Skin of body (tissue), 2 donors: ENCODE data around the gene SOST. TPM values are rescaled to one million over a fixed set of nuclear protein-coding genes. Genes with fewer than 3 reads are reported as not detected.

Experiments used
- DNase-seq: peaks from one replicate; lab custom pipeline; 2025; lab: John Stamatoyannopoulos, UW
- total RNA-seq: library from RNA; depleted of rRNA; stranded (reverse); fragments of >200 nt; gene quantifications from one replicate; pipeline ENCODE4 v1.2.3, GENCODE V29; 2014

SOST gene
- total RNA-seq, 1 donor from 2014 or later: 0.20 TPM

DNA sequence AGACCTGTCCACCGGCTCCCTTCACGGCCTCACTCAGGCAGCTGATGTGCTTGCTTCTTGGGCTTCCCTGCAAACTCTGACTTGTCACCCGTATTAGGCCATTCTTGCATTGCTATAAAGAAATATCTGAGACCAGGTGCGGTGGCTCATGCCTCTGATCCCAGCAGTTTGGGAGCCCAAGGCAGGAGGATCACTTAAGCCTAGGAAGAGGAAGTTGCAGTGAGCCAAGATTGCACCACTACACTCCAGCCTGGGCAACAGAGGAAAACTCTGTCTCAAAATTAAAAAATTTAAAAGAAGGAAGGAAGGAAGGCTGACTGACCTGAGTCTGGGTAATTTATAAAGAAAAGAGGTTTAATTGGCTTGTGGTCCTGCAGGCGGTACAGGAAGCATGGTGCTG, 17.0 kb downstream of the SOST start:
- no peak for DNase-seq

DNA sequence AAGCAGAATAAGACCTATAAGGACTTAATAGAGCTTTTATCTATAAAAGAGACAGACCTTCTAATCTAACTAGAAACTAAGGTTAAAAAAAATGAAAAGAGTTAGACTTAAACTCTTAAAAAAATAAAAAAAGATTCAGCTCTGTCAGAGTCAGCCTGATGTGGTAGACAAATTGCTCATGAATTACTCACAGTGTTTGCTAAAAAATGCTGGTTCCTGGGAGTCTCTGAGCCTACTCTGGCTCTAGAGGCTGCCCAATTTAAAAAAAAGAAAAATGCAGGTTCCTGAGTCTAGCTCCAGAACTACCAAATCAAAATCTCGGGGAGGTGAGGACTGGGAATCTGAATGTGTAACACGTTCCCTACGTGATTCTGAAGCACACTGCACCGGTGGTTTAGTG, 18.1 kb downstream of the SOST start:
- DNase-seq: no peak

DNA sequence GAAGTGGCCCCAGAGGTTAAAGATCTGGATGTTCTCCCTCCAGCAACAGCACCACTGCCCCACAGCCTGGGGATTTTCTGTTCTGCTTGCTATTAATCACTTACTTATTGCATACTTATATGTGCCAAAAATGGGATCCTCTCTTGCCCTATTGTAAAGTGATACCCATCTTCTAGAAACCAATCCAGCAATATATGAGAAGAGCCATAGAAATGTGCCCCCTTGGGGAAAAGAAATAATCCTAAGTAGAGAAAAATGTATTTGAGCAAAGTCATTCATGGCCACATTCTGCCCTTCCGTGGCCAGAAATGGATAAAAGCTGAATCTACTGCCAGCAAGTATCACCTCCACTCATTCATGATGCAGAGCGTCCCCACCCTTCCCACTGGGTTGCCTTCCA, 20.9 kb downstream of the SOST start:
- no peak for DNase-seq

DNA sequence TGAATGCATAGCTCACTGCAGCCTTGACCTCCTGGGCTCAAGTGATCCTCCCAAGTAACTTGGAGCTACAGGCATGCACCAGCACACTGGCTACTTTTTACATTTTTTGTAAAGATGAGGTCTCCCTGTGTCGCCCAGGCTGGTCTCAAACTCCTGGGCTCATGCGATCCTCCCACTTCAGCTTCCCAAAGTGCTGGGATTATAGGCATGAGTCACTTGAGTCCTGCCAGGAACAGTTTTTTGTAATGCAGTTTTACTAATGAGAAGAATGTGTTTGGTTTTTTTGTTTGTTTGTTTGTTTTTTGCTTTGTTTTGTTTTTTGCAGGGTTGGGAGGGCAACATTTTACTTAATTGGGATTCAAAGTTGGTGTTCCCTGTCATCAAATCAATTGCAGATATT, 22.2 kb downstream of the SOST start:
- DNase-seq: no peak

DNA sequence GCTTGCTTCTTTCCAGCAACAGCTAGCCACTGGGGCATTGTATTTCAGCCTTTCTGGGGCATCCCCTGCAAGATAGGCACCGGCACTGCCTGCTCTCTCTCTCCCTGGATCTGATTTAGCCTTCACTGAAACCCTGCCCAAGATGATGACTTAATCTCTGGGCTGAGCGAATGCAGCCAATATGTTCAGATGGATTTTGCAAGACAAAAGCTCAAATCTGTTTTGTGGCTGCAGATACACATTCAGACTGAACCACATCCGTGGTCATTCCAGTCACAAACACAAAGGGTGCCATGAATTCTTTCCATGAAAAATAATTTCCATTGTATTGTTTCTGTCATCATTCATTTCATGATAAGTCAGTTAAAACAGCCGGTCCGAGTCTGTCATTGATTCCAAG, 24.2 kb downstream of the SOST start:
- DNase-seq: peak; percentile 88

DNA sequence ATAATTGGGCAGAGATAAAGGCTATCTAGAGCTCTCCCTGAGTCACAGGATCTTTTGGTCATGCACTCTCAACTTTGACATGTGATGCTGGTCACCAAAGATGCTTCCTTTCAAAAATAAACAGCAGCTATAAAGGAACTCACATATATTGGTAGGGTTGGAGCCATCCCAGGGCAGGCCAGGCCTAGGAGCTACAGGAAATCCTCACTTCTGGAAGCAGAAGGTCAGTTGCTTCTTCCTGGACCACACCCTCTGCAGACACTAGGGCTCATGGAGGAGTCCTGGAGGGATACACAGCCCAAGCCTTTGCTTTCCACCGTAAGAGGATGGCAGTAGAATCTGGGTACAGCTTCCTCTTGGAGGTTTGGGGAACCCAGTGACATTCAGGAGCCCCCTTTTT, 24.6 kb downstream of the SOST start:
- DNase-seq: no peak

DNA sequence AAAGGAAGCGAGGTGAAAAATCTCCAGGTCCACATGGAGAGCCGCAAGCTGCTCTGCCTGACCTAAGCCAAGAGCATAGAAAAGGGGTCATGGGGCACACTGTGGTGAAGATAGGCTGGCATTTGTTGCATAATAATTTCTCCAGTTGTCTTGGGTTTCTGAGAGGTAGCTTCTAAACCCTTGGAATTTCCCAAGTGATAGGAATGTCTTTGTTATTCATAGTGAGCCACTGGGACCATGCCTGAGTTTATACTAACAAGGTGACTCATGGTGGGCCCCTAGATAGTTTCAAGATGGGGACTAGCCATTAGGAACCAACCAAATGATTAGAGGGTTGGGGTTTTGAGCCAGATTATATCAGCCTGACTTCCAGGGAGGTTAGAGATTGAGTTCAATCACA, 25.6 kb downstream of the SOST start:
- DNase-seq: no peak

DNA sequence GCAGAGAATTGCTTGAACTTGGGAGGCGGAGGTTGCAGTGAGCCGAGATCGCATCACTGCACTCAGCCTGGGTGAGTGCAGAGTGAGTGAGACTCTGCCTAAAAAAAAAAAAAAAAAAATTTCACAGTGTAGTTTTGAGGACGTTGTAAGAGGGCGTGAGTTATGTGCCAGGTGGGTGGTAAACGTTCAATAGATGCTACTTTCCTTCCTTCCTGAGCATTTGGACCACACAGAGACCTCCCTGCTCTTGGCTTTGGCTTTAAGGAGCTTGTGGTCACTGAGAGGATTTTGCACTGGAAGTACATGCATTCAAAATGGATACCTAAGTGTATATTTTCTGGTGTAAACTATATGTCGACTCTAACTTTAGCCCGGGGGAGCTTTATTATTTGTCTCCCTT, 30.5 kb downstream of the SOST start:
- no peak for DNase-seq

DNA sequence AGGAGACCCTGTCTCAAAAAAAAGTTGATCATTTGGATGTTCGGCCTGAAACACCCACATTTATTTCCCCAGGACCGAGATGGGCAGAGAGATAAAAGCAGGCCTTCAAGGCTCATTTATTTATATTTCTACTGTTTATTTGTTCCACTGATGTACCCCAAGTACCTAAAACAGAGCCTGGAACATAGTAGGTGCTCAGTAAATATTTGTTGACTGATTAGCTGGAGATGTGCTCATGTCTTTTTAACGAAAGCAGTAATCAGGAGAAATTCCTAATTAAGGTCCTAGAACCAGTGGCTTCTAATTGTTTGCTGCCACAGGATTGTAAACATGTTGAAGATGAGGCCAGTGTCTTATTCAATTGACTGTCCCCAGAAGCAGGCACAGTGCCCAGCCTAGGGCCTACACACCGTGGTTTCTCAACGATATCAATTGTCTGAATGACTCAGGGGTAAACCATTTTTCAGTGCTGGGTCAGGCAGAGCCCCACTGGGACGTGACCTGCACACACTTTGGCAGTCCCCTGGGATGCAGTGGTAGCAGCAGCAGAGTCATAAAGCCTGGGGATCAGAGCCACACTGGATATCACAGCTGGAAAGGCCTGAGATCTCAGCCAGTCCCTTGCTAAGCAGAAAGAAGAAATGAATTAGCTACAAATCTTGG, 34.8 kb downstream of the SOST start:
- no peak for DNase-seq

DNA sequence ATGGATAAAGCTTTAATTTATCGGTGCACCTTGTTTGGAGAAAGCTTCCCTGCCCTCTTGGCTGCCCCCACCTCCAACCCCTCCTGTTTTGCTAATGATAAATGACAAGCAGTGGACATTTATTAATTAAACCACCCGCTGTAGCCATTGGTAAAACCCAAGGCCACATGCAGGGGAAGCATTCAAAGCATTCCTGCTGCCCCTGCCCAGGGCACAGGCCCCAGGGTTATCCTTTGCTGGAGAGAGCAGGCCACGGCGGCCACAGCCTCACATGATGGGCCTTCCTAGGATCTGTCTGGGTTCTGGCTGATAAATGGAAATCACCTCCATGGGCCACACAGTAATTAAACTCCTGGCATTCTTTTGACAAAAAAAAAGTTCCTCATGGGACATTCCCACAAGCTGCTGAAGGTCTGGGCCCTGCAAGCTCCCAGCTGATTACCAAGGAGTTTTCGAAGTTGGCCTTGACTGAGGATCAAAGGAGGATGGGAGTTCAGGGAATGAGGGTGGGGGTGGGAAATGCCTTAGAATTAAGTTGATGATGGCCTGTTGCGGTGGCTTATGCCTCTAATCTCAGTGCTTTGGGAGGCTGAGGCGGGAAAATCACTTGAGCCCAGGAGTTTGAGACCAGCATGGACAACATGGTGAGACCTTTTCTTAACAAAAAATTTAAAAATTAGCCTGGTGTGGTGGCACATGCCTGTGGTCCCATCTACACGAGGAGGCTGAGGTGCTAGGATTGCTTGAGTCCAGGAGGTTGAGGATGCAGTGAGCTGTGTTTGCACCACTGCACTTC, 35.5 kb downstream of the SOST start:
- DNase-seq: no peak

DNA sequence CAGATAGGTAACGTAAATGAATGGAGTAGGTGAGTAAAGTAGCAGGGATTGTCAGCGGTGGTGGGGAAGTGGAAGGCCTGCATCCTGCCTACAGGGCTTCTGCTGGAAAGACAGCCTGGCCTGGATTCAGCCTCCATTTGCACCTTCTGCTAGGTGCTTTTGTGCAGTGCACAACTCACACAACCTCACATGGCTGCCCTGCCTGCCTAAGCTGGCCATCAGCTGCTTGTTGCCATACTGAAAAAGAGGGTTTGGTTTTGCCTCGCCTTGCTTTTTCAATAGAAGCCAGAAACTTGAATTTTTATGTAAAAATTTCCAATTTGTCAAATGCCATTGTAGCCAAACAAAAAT, 36.3 kb downstream of the SOST start:
- no peak for DNase-seq

DNA sequence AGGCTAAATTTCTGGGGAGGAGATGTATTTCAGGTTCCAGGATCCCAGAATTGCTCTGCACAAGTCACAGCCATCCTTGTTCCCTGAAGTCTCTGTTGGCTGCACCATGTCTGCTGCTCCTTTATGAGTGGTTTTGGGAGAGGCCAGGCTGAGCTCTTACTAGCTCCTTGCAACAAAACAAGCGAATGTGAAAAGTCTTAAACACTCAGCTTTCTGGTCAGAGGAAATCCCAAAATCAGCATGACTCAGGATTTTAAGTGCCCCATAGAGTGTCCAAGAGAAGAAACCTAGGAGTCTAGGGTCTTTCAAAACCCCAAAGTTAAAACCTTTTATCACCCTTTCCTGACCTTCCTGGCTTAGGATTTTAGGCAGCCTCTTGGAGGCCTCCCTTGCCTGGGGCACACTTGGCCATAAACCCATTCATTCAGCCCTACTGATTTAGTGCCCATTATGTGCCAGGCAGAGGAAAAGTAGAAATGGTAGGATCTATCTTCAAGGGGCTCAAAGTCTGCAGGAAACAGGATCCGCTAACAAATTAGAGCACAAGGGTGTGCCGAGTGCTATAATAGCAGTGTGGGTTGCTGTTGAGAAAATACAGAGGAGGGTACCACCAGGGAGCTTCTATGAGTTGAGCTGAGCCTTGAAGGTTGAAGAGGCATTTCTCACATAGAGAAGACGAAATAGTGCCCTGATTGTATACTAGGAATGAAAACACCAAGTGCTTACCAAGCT, 36.9 kb downstream of the SOST start:
- DNase-seq: no peak

DNA sequence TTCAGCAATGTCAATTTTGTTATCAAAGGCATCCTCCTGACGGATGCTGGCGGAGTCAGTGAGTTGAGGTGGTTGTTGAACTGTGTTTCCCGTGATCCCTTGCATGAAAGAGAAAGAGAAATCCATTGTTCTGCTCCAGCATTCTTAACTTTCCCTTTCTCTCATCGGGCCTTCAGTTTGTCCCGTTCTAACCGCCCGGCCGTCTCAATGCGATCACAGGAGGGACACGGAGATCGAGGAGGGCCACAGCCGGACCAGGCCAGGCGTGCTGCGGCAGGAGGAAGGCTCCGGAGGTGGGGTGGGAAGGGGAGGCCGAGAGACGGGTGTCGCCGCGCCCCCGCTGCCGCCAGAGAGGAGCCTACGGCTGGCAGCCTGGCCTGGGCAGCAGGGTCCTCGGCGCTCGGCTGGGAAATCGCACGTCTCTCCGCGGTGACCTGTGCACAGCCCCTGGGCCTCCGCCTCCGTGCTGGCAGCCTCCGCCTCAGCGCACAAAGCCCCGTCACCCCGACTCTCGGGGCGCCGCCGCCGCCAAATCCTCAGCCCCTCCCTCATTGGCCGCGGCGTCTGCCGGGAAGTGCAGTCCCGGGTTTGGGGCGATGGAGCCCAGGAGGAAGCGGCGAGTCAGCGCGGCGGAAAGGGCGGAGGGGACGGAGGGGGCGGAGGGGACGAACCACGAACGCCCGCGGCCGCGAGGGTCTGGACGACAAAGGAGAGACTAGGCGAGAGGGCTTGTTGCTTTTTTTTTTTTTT, 38.1 kb downstream of the SOST start:
- DNase-seq: peak; percentile 47

DNA sequence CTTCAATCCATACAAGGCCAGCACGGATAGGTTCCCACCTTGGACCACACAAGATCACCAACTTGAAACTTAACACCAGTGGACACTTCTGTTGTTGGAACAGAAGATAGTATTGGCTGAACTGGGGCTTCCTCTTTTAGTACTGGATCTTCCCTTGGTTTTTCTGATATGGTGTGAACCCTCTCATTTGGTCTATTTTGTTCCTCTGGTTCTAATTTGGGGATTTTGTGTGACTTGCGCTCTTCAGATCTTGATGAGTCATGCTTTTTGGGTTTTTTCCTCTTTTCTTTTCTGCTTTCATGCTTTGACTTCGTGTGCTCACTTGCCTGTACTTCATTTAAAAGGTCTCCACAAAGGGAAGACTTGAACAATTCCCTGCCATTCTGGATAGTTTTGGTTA, 39.0 kb downstream of the SOST start:
- no peak for DNase-seq

DNA sequence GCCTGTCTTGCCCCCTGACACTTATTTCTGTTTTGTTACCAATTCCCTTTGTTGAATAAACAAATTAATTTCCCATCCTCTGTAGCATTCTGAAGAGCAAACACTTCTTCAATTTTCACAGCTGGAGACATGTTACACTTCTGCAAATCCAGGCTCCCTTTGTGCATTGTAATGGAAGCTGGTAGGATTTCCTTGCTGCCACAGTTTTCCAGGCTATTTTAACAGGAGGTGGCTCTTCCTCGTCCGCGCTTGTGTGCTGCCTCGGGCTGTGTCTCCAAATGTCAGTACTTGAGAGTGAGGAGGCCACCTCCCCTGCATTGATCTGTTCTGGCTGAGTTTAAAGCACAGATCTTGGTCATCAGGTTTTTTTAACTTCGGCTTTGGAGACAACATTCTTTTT, 40.0 kb downstream of the SOST start:
- DNase-seq: no peak

DNA sequence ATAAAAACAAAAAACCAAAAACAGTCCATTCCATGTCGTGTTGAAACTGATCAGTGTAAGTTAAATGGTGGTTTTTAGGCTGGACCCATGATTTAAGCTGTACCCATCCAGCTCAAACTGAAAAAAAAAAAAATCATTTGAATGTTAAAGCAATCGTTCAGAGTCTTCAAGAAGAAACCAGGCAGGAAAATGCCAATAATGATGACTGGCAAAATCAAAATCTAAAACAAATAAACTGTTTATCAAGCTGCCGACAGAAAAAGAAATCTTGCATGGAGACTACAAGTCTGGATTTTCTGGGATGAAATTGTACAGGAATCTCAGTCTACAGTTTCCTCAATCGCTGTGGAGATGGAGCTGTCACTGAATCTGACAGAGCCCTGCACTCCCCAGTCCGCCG, 40.7 kb downstream of the SOST start:
- no peak for DNase-seq

DNA sequence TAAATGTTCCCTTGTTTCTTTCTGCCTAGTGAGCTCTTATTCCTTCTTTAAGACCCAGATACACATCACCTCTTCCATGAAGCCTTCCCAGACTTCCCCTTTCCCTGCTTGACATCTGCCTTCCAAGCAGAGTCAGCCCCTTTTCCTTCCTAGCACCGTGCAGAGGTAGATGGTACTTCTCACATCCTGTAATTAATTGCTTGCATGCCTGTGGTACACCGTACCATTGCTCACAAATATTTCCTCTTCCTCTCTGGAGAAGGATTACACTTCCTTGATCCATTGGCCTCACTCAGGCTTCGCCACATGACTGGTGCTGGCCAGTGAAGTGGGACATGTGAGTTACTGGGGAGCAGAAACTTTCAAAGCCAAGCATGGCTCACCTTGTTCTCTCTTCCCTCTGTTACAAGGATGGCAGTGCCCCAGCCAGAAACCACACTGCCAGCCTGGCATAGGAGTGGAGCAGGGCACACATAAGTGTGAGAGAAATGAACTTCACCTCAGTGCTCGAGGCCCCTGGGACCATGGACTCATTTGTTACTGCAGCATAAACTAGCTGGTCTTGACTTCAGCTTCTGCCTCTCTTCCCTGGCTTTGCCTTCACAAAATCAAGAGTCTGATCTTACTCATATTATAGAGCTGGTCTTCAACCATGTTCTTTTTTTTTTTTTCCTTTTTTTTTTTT, 44.0 kb downstream of the SOST start:
- no peak for DNase-seq

DNA sequence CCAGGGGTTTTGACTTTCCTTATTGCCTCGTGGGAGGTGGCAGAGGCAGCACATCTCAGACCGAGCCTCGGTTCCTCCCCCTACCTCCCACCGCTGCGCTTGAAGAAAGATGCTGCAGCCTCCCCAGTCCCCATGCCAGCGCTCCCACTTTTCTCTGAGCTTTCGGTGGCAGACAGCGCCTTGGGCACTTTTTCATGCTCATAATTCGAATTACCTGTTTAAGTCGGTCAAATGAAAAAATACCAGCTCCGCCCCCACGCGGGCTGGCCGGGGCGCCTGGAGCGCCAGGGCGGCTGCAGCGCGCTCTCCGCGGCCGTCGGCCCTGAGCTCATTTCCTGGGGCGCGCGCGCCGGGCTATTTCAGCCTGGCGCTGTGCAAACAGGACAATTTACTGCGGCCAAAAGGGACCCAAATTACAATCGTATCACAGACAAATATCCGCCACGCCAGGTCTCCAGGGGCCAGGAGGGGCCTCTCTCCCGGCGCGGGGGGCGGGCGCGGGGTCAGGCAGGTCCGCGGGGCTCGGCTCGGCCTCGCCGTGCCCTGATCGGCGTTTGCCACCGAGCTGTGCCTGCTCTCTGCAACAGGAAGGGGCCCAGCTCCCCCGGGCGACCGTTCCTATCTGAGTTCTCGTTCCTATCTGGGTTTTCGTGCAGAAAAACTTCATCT, 45.0 kb downstream of the SOST start:
- DNase-seq: no peak

DNA sequence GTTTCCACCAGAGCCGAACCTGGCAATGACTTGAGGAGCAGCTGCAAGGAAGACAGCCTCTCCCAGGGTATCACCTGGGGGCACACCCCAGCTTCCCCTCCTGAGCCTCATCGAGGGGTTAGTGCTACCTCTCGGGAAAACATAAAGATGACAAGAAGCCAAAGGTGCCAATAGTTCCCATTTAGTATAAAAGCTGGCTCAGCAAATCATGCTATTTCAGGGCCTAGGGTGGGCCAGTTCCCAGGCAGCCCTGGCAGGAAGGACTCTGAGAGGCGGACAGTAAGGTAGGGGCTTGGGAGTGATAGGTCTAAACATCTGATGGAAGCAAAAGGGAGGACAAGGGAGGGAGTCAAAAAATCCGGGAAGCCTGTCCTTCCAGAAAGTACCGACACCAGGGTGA, 46.2 kb downstream of the SOST start:
- DNase-seq: no peak

DNA sequence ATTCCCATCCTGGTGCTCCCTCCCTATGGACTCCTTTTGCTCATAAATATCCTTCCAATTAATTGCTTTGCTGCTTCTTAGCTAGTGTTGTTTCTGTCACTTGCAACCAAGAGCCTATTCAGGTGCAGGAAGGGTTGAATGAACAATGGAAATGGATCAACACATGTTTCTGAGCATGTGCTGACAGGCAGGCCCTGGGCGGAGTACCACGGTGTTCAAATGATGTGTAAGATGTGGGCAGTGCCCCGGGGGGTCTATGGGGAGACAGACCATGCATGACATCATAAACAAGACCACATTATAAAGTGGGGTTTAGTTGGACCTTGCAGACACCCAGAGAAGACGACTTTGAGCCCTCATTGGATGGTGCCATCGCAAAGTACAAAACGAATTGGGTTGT, 48.5 kb downstream of the SOST start:
- DNase-seq: no peak

DNA sequence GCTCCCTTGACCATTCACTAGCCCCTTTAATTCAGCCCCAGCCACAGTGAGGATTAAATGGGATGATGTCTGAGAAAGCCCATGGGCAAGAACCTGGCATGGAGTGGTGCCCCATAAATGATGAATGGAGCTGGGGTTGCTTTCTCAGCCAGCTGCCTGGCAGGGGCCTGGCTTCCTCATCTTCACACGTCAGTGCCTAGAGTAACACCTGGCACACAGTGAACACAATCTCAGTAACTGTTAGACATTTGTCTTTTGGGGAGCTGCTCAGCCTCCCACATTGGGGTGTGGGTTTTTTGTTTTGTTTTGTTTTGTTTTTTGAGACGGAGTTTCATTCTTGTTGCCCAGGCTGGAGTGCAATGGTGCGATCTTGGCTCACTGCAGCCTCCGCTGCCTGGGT, 49.4 kb downstream of the SOST start:
- no peak for DNase-seq
